DND-41 (cell line): ENCODE results near the gene CFAP54.

Experiments
- ATAC-seq: fragments of 200-7000 bp; cut with Tn5 transposase; 3 replicates; pipeline ENCODE4 v1.9.1; 2021; ENCODE audit warnings: low read depth; ENCODE audit not compliant: insufficient read depth
- DNase-seq: peaks from one replicate; pipeline ENCODE4 v3.0.0-alpha.2; 2020
- H2AFZ ChIP-seq: 2 replicates; pipeline ENCODE4 v1.6.0; 2012; ENCODE audit warnings: low read depth, low read length
- H3K27ac ChIP-seq: 2 replicates; pipeline ENCODE4 v1.5.1; 2012; ENCODE audit warnings: low read length, inconsistent platforms
- H3K27me3 ChIP-seq: fragments of 200-600 bp; sonication (generic); 2 replicates; pipeline ENCODE4 v1.6.0; 2012; ENCODE audit warnings: low read length, mild to moderate bottlenecking, inconsistent platforms; ENCODE audit not compliant: insufficient read depth, poor library complexity
- H3K36me3 ChIP-seq: 2 replicates; pipeline ENCODE4 v1.5.1; 2012; ENCODE audit warnings: low read length, inconsistent platforms; ENCODE audit not compliant: insufficient read depth
- H3K4me1 ChIP-seq: 2 replicates; pipeline ENCODE4 v1.5.1; 2012; ENCODE audit warnings: mild to moderate bottlenecking, low read length; ENCODE audit not compliant: insufficient read depth
- H3K4me2 ChIP-seq: 2 replicates; pipeline ENCODE4 v1.6.0; 2012; ENCODE audit warnings: mild to moderate bottlenecking, moderate library complexity, low read length, inconsistent platforms; ENCODE audit not compliant: insufficient read depth
- H3K4me3 ChIP-seq, 2 experiments: fragments of 200-600 bp in 1 of 2; shearing (Covaris generic) in 1 of 2; 2 replicates each; pipeline ENCODE4 v1.5.1; 2012 to 2016; ENCODE audit warnings: inconsistent platforms in 2 of 2, low read length in 2 of 2, mild to moderate bottlenecking in 2 of 2, low read depth in 1 of 2, moderate library complexity in 1 of 2
- H3K79me2 ChIP-seq: 2 replicates; pipeline ENCODE4 v1.6.0; 2012; ENCODE audit warnings: low read length, inconsistent platforms; ENCODE audit not compliant: insufficient read depth
- H3K9ac ChIP-seq: 2 replicates; pipeline ENCODE4 v1.6.0; 2012; ENCODE audit warnings: low read depth, mild to moderate bottlenecking, inconsistent platforms, low read length, moderate library complexity
- H3K9me3 ChIP-seq: 2 replicates; pipeline ENCODE4 v1.5.1; 2012; ENCODE audit warnings: low read length, moderate library complexity, mild to moderate bottlenecking, inconsistent platforms; ENCODE audit not compliant: insufficient read depth, severe bottlenecking
- H4K20me1 ChIP-seq: 2 replicates; pipeline ENCODE4 v1.6.0; 2012; ENCODE audit warnings: low read length; ENCODE audit not compliant: insufficient read depth
- EZH2 ChIP-seq: IDR thresholded peaks from 3 replicates; pipeline ENCODE4 v1.6.1; 2012; ENCODE audit warnings: borderline replicate concordance, low read depth, mild to moderate bottlenecking, moderate library complexity, low read length, inconsistent platforms; ENCODE audit not compliant: severe bottlenecking
- TF ChIP-seq, protein P1 (sequence below): IDR thresholded peaks from 2 replicates; pipeline ENCODE4 v1.5.1; 2012; ENCODE audit warnings: borderline replicate concordance, low read length, moderate library complexity, mild to moderate bottlenecking; ENCODE audit not compliant: poor library complexity, severe bottlenecking; ENCODE audit errors: extremely low read depth

Gene CFAP54

DNA sequence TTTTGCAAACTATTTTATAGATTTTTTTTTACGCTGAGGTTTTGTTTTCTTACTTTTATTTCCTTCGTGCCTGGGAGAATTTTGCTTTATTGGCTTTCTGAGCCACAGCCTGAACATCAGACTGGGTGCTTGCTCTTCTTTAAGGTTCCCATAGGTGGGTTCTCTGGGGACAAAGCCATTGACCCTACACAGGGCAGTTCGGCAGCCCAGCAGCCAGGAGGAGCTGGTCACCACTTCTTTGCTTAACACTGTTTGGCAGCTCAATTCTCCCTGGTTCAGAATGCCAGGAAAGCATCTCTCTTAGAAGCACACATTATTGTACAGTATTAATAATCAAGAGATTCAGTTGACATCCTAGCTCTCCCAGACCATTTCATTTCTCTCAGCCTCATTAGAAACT, 276.9 kb downstream of the CFAP54 start:
- no peaks in the 10 kb centered on the region for H3K27me3 ChIP-seq
- no peak overlapping the region for H3K9ac ChIP-seq
- H3K27ac ChIP-seq, result no peak overlapping the region
- TF ChIP-seq, protein P1, sequence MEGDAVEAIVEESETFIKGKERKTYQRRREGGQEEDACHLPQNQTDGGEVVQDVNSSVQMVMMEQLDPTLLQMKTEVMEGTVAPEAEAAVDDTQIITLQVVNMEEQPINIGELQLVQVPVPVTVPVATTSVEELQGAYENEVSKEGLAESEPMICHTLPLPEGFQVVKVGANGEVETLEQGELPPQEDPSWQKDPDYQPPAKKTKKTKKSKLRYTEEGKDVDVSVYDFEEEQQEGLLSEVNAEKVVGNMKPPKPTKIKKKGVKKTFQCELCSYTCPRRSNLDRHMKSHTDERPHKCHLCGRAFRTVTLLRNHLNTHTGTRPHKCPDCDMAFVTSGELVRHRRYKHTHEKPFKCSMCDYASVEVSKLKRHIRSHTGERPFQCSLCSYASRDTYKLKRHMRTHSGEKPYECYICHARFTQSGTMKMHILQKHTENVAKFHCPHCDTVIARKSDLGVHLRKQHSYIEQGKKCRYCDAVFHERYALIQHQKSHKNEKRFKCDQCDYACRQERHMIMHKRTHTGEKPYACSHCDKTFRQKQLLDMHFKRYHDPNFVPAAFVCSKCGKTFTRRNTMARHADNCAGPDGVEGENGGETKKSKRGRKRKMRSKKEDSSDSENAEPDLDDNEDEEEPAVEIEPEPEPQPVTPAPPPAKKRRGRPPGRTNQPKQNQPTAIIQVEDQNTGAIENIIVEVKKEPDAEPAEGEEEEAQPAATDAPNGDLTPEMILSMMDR, result no peak
- TF ChIP-seq EZH2, result no peak
- no peak overlapping the region for H3K4me2 ChIP-seq
- no peaks in the 10 kb centered on the region for H3K79me2 ChIP-seq
- no peak for DNase-seq
- no peaks in the 10 kb centered on the region for H4K20me1 ChIP-seq
- no peaks in the 10 kb centered on the region for H3K9me3 ChIP-seq
- H3K4me3 ChIP-seq, result no peak overlapping the region
- H2AFZ ChIP-seq, result no peak overlapping the region
- H3K36me3 ChIP-seq, result no peaks in the 10 kb centered on the region
- no peak for ATAC-seq
- H3K4me1 ChIP-seq, result no peaks in the 10 kb centered on the region

DNA sequence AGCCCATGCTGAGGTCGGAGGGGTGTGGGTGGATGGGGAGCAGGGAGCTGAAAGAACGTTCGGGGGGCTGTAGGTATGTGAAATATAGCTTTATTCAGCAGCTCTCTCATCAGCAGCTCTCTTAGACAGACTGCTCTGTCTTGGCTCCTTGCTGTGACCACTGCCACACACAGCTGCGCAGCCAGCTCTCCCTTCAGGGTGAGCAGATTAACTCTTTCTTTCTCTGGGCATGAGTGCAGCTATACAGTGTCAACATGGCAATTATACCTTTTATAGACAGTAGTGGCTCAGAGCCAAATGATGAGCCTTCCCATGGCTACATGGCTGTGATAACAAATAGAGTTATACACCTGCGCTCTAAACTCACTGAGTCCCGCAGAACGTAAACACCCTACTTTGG, 280.0 kb downstream of the CFAP54 start:
- no peaks in the 10 kb centered on the region for H3K27me3 ChIP-seq
- no peaks in the 10 kb centered on the region for H4K20me1 ChIP-seq
- DNase-seq (no peak), ATAC-seq (no peak)
- no peak overlapping the region for H3K4me3 ChIP-seq
- no peak overlapping the region for H3K9ac ChIP-seq
- H2AFZ ChIP-seq, result no peak overlapping the region
- H3K27ac ChIP-seq, result no peak overlapping the region
- no peaks in the 10 kb centered on the region for H3K79me2 ChIP-seq
- no peaks in the 10 kb centered on the region for H3K9me3 ChIP-seq
- H3K4me2 ChIP-seq, result no peak overlapping the region
- TF ChIP-seq, protein P1, result no peak
- no peak for TF ChIP-seq EZH2
- no peaks in the 10 kb centered on the region for H3K36me3 ChIP-seq
- no peaks in the 10 kb centered on the region for H3K4me1 ChIP-seq

DNA sequence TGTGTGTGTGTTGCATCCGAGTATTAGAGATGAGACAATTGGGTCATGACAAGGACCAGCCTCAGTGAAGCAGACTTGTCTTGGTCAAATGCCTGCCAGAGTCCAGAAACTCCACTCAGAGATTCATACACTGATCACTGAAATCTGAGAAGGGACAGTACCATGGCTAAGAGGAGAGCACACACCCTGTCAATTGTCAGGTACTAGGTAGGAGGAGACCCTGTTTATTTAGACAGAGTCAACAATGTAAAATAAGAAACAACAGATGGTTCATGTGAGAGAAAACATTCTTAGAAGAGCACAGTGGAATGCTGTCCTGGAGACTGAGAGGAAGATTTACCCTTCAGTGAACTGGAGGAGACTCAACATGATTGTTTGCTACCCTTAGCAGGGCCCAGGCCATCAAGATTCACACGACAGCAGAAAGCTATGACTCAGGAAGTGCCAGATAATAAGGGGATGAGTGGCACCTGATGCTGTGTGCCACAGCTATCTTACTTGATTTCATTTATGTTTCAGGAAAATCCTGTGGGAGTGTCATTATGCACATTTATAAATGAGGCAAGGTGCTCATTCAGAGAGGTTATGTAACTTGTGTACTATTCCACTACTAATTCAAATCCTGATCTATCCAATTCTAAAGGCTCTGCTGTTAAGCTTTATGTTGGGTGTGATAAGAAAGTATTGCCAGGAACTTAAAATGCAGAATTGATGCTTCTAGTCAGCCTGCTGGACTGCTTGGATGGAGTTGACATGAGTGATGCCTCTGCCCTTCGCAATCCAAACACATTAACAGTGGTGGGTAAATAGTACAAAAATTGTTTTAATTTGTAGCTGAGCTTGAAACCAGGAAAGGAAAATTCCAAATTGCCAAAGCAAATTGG, 281.1 kb downstream of the CFAP54 start:
- no peak for TF ChIP-seq EZH2
- TF ChIP-seq, protein P1, result no peak
- ATAC-seq, result no peak

More for the DNA sequence above, 281.1 kb downstream of the CFAP54 start:
- H3K79me2 ChIP-seq, result no peaks in the 10 kb centered on the region
- no peaks in the 10 kb centered on the region for H4K20me1 ChIP-seq
- H3K27ac ChIP-seq, result no peak overlapping the region
- no peak overlapping the region for H3K4me3 ChIP-seq
- no peak overlapping the region for H3K4me2 ChIP-seq
- H3K36me3 ChIP-seq, result no peaks in the 10 kb centered on the region
- no peak for DNase-seq
- H2AFZ ChIP-seq, result peak overlapping the region; percentile 10; the same call in 1 of the 2 replicates
- no peaks in the 10 kb centered on the region for H3K4me1 ChIP-seq
- no peaks in the 10 kb centered on the region for H3K27me3 ChIP-seq
- H3K9ac ChIP-seq, result no peak overlapping the region
- no peaks in the 10 kb centered on the region for H3K9me3 ChIP-seq
